Mesenchymal stem cell (in vitro differentiated cells and primary cell): Measurements from ENCODE around the gene MS4A15.
"Not testable (repeated sequence)": the region's sequence is repeated elsewhere in the genome, so short reads cannot be mapped to it uniquely, and the experiment has no call there.

Source experiments
- DNase-seq: peaks from one replicate; pipeline ENCODE4 v3.0.0-alpha.2; 2013
- H2AFZ ChIP-seq: one replicate; pipeline ENCODE4 v1.6.1; 2013; ENCODE audit warnings: low read depth, mild to moderate bottlenecking, control low read depth, inconsistent platforms, low read length, moderate library complexity
- H2AK5ac ChIP-seq: 2 replicates; pipeline ENCODE4 v1.6.1; 2013; ENCODE audit warnings: low read length, moderate library complexity, mild to moderate bottlenecking, inconsistent platforms; ENCODE audit not compliant: severe bottlenecking
- H2BK120ac ChIP-seq: one replicate; pipeline ENCODE4 v1.6.1; 2013; ENCODE audit warnings: low read depth, mild to moderate bottlenecking, inconsistent platforms, low read length, moderate library complexity
- H2BK12ac ChIP-seq, 2 experiments: one replicate each; pipeline ENCODE4 v1.6.1; 2013; ENCODE audit warnings: inconsistent platforms in 2 of 2, low read length in 2 of 2, mild to moderate bottlenecking in 2 of 2, moderate library complexity in 2 of 2, control low read depth in 1 of 2
- H2BK15ac ChIP-seq: one replicate; pipeline ENCODE4 v1.6.1; 2013; ENCODE audit warnings: mild to moderate bottlenecking, low read depth, inconsistent platforms; ENCODE audit not compliant: poor library complexity, severe bottlenecking
- H2BK5ac ChIP-seq: 2 replicates; pipeline ENCODE4 v1.6.1; 2013; ENCODE audit warnings: low read depth, mild to moderate bottlenecking, low read length, control low read depth, inconsistent platforms; ENCODE audit not compliant: poor library complexity, severe bottlenecking
- H3K14ac ChIP-seq, 2 experiments: one replicate each; pipeline ENCODE4 v1.6.1; 2013; ENCODE audit warnings: inconsistent platforms in 2 of 2, low read length in 2 of 2, control low read depth in 1 of 2, mild to moderate bottlenecking in 1 of 2, moderate library complexity in 1 of 2
- H3K18ac ChIP-seq, 2 experiments: one replicate each; pipeline ENCODE4 v1.6.1; 2013; ENCODE audit warnings: inconsistent platforms in 2 of 2, low read length in 2 of 2, control low read depth in 1 of 2, low read depth in 1 of 2, mild to moderate bottlenecking in 1 of 2
- H3K23ac ChIP-seq, 2 experiments: one replicate each; pipeline ENCODE4 v1.6.1; 2013; ENCODE audit warnings: inconsistent platforms in 2 of 2, low read length in 2 of 2, mild to moderate bottlenecking in 2 of 2, moderate library complexity in 2 of 2, control low read depth in 1 of 2
- H3K27ac ChIP-seq: 2 replicates; pipeline ENCODE4 v1.5.1; 2013; ENCODE audit warnings: mild to moderate bottlenecking, moderate library complexity, low read length, control low read depth, inconsistent platforms; ENCODE audit not compliant: poor library complexity, severe bottlenecking
- H3K27me3 ChIP-seq, 2 experiments: 2 replicates each; pipeline versions ENCODE4 v1.6.1 to v1.7.0; 2013; ENCODE audit warnings: low read length in 2 of 2, mild to moderate bottlenecking in 2 of 2, moderate library complexity in 2 of 2, control low read depth in 1 of 2, inconsistent platforms in 1 of 2; ENCODE audit not compliant: control insufficient read depth in 1 of 2, insufficient read depth in 1 of 2
- H3K36me3 ChIP-seq, 2 experiments: 2 replicates each; pipeline versions ENCODE4 v1.6.1 to v1.7.0; 2013; ENCODE audit warnings: low read length in 2 of 2, control low read depth in 1 of 2, inconsistent platforms in 1 of 2, low read depth in 1 of 2, mild to moderate bottlenecking in 1 of 2; ENCODE audit not compliant: insufficient read depth in 2 of 2, control insufficient read depth in 1 of 2
- H3K4ac ChIP-seq, 2 experiments: one replicate each; pipeline ENCODE4 v1.6.1; 2013; ENCODE audit warnings: inconsistent platforms in 2 of 2, low read length in 2 of 2, mild to moderate bottlenecking in 2 of 2, moderate library complexity in 2 of 2, control low read depth in 1 of 2, low read depth in 1 of 2
- H3K4me1 ChIP-seq: 2 replicates; pipeline ENCODE4 v1.6.1; 2013; ENCODE audit warnings: low read depth, low read length, control low read depth; ENCODE audit not compliant: control insufficient read depth, insufficient read depth
- H3K4me2 ChIP-seq: 2 replicates; pipeline ENCODE4 v1.6.1; 2013; ENCODE audit warnings: low read length, mild to moderate bottlenecking, inconsistent platforms; ENCODE audit not compliant: poor library complexity, severe bottlenecking
- H3K4me3 ChIP-seq, 2 experiments: 2 replicates each; pipeline versions ENCODE4 v1.5.1 to v1.7.0; 2013; ENCODE audit warnings: low read length in 2 of 2, mild to moderate bottlenecking in 2 of 2, control low read depth in 1 of 2, low read depth in 1 of 2; ENCODE audit not compliant: insufficient read depth in 1 of 2
- H3K79me1 ChIP-seq: replicated peaks from 2 replicates; pipeline ENCODE4 v1.6.1; 2013; ENCODE audit warnings: mild to moderate bottlenecking, control low read depth, low read length, inconsistent platforms; ENCODE audit not compliant: poor library complexity, severe bottlenecking
- H3K9ac ChIP-seq: 2 replicates; pipeline ENCODE4 v1.7.0; 2013; ENCODE audit warnings: mild to moderate bottlenecking, low read length, moderate library complexity
- H3K9me3 ChIP-seq: 2 replicates; pipeline ENCODE4 v1.7.0; 2013; ENCODE audit warnings: mild to moderate bottlenecking, low read length; ENCODE audit not compliant: control insufficient read depth
- H4K8ac ChIP-seq: one replicate; pipeline ENCODE4 v1.6.1; 2013; ENCODE audit warnings: inconsistent platforms, mild to moderate bottlenecking, low read length, moderate library complexity
- H4K91ac ChIP-seq: one replicate; pipeline ENCODE4 v1.6.1; 2013; ENCODE audit warnings: mild to moderate bottlenecking, low read length, inconsistent platforms
- WGBS: methylation state at CpG from one replicate; pipeline ENCODE4 v1.1.7; 2013; ENCODE audit warnings: mixed read lengths; 5-methylcytosine and 5-hydroxymethylcytosine counted together

The MS4A15 gene

GRCh38 chr11:60821827-60822599 lies 65.3 kb downstream of the MS4A15 start:
- Histone ChIP-seq H3K9ac (no peak overlapping the region), H3K36me3 (no peaks in the 10 kb centered on the region), H3K18ac (no peak overlapping the region), H3K4me3 (no peak overlapping the region), H2BK12ac (no peak overlapping the region), H3K4me1 (no peaks in the 10 kb centered on the region), H3K79me1 (no peaks in the 10 kb centered on the region), H3K23ac (no peak overlapping the region), H4K91ac (no peak overlapping the region), H2AFZ (no peak overlapping the region), H3K9me3 (peaks cover 14% of the 10 kb centered on the region), H2BK120ac (no peak overlapping the region), H3K4me2 (no peak overlapping the region), H3K27me3 (peaks cover 10 to 40% of the 10 kb centered on the region in 2 experiments), H2BK15ac (no peak overlapping the region), H2BK5ac (no peak overlapping the region), H3K27ac (no peak overlapping the region), H4K8ac (no peak overlapping the region), H3K4ac (no peak overlapping the region), H2AK5ac (no peak overlapping the region), H3K14ac (no peak overlapping the region)
- WGBS = 78% methylated on average over 15 of the region's 15 CpGs
- DNase-seq = no peak

GRCh38 chr11:60823745-60824306 lies 67.2 kb downstream of the MS4A15 start:
- not testable (repeated sequence) for H2BK15ac ChIP-seq, H3K4me3 ChIP-seq
- 93% methylated on average over 5 of the region's 5 CpGs for WGBS

DNA sequence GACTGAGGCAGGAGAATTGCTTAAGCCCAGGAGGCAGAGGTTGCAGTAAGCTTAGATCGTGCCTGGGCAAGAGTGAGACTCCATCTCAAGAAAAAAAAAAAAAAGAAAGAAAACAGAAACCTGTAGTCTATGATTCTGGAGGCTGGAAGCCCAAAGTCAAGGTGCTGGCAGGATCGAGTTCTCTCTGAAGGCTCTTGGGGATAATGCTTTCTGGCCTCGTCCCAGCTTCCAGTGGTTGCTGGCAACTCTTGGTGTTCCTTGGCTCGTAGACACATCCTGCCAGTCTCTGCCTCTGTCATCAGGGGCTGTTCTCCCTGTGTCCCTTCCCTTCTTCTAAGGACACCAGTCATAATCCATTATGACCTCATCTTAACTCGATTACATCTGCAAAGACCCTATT lies 68.5 kb downstream of the MS4A15 start:
- H3K79me1 ChIP-seq = no peaks in the 10 kb centered on the region
- no peaks in the 10 kb centered on the region for H3K36me3 ChIP-seq
- H3K27me3 ChIP-seq = peaks cover 5 to 61% of the 10 kb centered on the region in 2 experiments
- H3K4me2 ChIP-seq = no peak overlapping the region
- H2AFZ ChIP-seq = no peak overlapping the region
- H2BK12ac ChIP-seq = no peak overlapping the region
- no peak overlapping the region for H2BK120ac ChIP-seq
- H3K27ac ChIP-seq = no peak overlapping the region
- H2AK5ac ChIP-seq = no peak overlapping the region
- H3K14ac ChIP-seq = no peak overlapping the region
- H3K23ac ChIP-seq = no peak overlapping the region
- no peak overlapping the region for H4K8ac ChIP-seq
- H3K4me3 ChIP-seq = no peak overlapping the region
- H3K9ac ChIP-seq = no peak overlapping the region
- H3K4me1 ChIP-seq = no peaks in the 10 kb centered on the region
- H3K9me3 ChIP-seq = no peaks in the 10 kb centered on the region
- H2BK15ac ChIP-seq = no peak overlapping the region
- no peak overlapping the region for H3K18ac ChIP-seq
- H3K4ac ChIP-seq = no peak overlapping the region
- 80% methylated on average over 5 of the region's 5 CpGs for whole genome bisulfite sequencing
- no peak overlapping the region for H2BK5ac ChIP-seq
- DNase-seq = no peak
- H4K91ac ChIP-seq = no peak overlapping the region

More at GRCh38 chr11:60823745-60824306, 67.2 kb downstream of the MS4A15 start:
- not testable (repeated sequence) for H2AK5ac ChIP-seq, H2BK5ac ChIP-seq, H3K36me3 ChIP-seq, H3K9me3 ChIP-seq, H3K9ac ChIP-seq, H2AFZ ChIP-seq, H3K23ac ChIP-seq, H2BK120ac ChIP-seq, H4K8ac ChIP-seq, DNase-seq, H3K18ac ChIP-seq, H2BK12ac ChIP-seq, H3K14ac ChIP-seq, H3K79me1 ChIP-seq, H4K91ac ChIP-seq, H3K4ac ChIP-seq, H3K27ac ChIP-seq, H3K4me2 ChIP-seq, H3K4me1 ChIP-seq
- H3K27me3 ChIP-seq = peaks cover 5 to 58% of the 10 kb centered on the region in 2 experiments

DNA sequence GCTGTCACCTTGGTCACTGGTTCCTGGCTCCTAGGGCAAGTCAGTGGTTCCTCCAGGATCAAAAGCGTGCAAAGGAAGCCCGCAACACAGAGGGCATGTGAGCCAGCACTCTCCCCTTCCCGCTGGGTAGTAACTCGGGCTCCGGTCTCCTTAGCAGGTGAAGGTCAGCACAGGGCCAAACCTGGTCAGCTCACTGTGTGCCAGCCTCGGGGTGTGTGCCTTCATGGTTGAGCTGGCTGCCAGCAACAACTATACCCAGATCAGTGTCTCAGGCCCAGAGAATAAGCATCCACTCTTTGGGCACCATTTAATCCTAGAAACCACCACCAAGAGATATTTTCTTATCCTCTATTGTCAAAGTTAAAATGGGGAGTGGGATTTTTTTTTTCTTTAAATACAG lies 69.1 kb downstream of the MS4A15 start:
- Histone ChIP-seq H2BK5ac (no peak overlapping the region), H3K4me1 (no peaks in the 10 kb centered on the region), H2AK5ac (no peak overlapping the region), H3K18ac (no peak overlapping the region), H3K4ac (no peak overlapping the region), H4K91ac (no peak overlapping the region), H2AFZ (no peak overlapping the region), H3K27ac (no peak overlapping the region), H3K9ac (no peak overlapping the region), H2BK12ac (no peak overlapping the region), H3K23ac (no peak overlapping the region), H3K79me1 (no peaks in the 10 kb centered on the region), H3K4me2 (no peak overlapping the region), H3K9me3 (no peaks in the 10 kb centered on the region), H3K36me3 (no peaks in the 10 kb centered on the region), H3K14ac (no peak overlapping the region), H3K4me3 (no peak overlapping the region), H2BK15ac (no peak overlapping the region), H2BK120ac (no peak overlapping the region), H3K27me3 (peaks cover 0 to 55% of the 10 kb centered on the region in 2 experiments), H4K8ac (no peak overlapping the region)
- WGBS = 65% methylated on average over 6 of the region's 6 CpGs
- DNase-seq = no peak
